ENCODE results near the gene TLR1. TPM values are rescaled to one million over a fixed set of nuclear protein-coding genes. Genes with fewer than 3 reads are reported as not detected.

TLR1 gene
- total and polyA plus RNA-seq, 8 donors, result 2.5 to 59.8 (median 4.8) TPM

DNA sequence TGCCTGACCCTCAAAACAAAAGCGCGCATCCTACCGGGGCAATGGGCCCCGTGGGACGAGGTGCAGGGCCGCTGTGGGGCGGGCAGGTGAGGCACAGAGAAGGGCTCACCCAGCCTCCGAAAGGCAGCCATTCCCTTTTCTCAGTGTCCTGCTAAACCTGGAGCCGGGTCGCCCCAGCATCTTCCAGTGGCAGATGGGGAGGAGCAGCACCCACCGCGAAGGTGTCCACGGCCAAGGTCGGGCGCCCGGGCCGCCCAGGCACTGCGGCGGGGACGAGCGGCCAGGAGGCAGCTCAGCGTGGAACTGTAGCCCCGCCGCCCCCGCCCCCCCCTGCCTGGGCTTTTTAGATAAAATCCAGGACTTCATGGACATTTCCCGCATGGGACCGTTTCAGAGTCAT is 19.2 kb upstream of the TLR1 start:
- Histone ChIP-seq H3K27me3 (no peaks in the 10 kb centered on the region), H3K9me3 (peaks cover 0 to 4% of the 10 kb centered on the region in 2 donors), H3K4me3 (no peak overlapping the region), H3K27ac (no peak overlapping the region), H3K4me1 (no peaks in the 10 kb centered on the region), H3K36me3 (peaks cover 0 to 3% of the 10 kb centered on the region in 2 donors)
- intact Hi-C loops (cut with DNase I), result no loop called here
- no peak for ATAC-seq
- no peak for TF ChIP-seq CTCF (IDR thresholded peaks at IDR 0.05)
- DNase-seq, result peak in 1 of 4 donors; percentile 59

DNA sequence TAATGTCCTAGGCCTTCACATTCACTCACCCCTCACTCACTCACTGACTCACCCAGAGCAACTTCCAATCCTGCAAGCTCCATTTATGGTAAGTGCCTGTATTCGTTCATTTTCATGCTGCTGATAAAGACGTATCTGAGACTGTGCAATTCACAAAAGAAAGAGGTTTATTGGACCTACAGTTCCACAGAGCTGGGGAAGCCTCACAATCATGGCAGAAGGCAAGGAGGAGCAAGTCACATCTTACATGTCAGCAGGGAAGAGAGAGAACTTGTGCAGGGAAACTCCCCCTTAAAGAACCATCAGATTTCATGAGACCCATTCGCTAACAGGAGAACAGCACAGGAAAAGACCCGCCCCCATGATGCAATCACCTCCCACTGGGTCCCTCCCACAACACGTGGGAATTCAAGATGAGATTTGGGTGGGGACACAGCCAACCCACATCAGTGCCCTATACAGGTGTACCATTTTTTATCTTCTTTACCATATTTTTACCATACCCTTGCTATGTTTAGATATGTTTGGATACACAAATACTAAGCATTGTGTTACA is 18.2 kb upstream of the TLR1 start:
- intact Hi-C loops (cut with DNase I), result no loop called here
- DNase-seq, result no peak
- no peak for TF ChIP-seq CTCF (IDR thresholded peaks at IDR 0.05)
- no peak overlapping the region for H3K27ac ChIP-seq
- H3K27me3 ChIP-seq, result no peaks in the 10 kb centered on the region
- H3K36me3 ChIP-seq, result peaks cover 0 to 3% of the 10 kb centered on the region in 2 donors
- peaks cover 0 to 6% of the 10 kb centered on the region in 2 donors for H3K4me1 ChIP-seq
- no peak overlapping the region for H3K4me3 ChIP-seq
- no peak for ATAC-seq
- H3K9me3 ChIP-seq, result peaks cover 0 to 4% of the 10 kb centered on the region in 2 donors

- Histone ChIP-seq H3K36me3 (no peaks in the 10 kb centered on the region), H3K27me3 (no peaks in the 10 kb centered on the region), H3K4me3 (no peak overlapping the region), H3K9me3 (peaks cover 0 to 4% of the 10 kb centered on the region in 2 donors), H3K4me1 (peaks cover 0 to 10% of the 10 kb centered on the region in 2 donors), H3K27ac (no peak overlapping the region)
- intact Hi-C loops (cut with DNase I), result no loop called here
- DNase-seq (no peak), ATAC-seq (no peak)
- no peak for TF ChIP-seq CTCF (IDR thresholded peaks at IDR 0.05)
These were observed 17.1 kb upstream of the TLR1 start for GRCh38 chr4:38821739-38822138.

- peaks cover 0 to 4% of the 10 kb centered on the region in 2 donors for H3K9me3 ChIP-seq
- H3K27me3 ChIP-seq, result no peaks in the 10 kb centered on the region
- DNase-seq, result no peak
- H3K36me3 ChIP-seq, result no peaks in the 10 kb centered on the region
- ATAC-seq, result no peak
- no peak for TF ChIP-seq CTCF (IDR thresholded peaks at IDR 0.05)
- no peak overlapping the region for H3K4me3 ChIP-seq
- peaks cover 0 to 22% of the 10 kb centered on the region in 2 donors for H3K4me1 ChIP-seq
- no peak overlapping the region for H3K27ac ChIP-seq
- intact Hi-C loops (cut with DNase I), result no loop called here
These were observed 15.9 kb upstream of the TLR1 start for GRCh38 chr4:38820329-38821061.

GRCh38 chr4:38819569-38819968 is 15.0 kb upstream of the TLR1 start:
- no peak overlapping the region for H3K27ac ChIP-seq
- intact Hi-C loops (cut with DNase I), result no loop called here
- TF ChIP-seq CTCF (IDR thresholded peaks at IDR 0.05), result no peak

More at GRCh38 chr4:38819569-38819968, 15.0 kb upstream of the TLR1 start:
- no peaks in the 10 kb centered on the region for H3K36me3 ChIP-seq
- H3K27me3 ChIP-seq, result no peaks in the 10 kb centered on the region
- peaks cover 0 to 31% of the 10 kb centered on the region in 2 donors for H3K4me1 ChIP-seq
- H3K9me3 ChIP-seq, result peaks cover 0 to 4% of the 10 kb centered on the region in 2 donors
- no peak overlapping the region for H3K4me3 ChIP-seq
- DNase-seq (no peak), ATAC-seq (no peak)

All from left lung (tissue), 10 donors.